ENCODE data around the gene SPINK1. TPM values are rescaled to one million over a fixed set of nuclear protein-coding genes. Genes with fewer than 3 reads are reported as not detected.
"Not testable (repeated sequence)": the region's sequence is repeated elsewhere in the genome, so short reads cannot be mapped to it uniquely, and the experiment has no call there.

Gene SPINK1
- total and polyA plus RNA-seq, 8 donors = 5,539 to 26,066 (median 20,523) TPM

DNA sequence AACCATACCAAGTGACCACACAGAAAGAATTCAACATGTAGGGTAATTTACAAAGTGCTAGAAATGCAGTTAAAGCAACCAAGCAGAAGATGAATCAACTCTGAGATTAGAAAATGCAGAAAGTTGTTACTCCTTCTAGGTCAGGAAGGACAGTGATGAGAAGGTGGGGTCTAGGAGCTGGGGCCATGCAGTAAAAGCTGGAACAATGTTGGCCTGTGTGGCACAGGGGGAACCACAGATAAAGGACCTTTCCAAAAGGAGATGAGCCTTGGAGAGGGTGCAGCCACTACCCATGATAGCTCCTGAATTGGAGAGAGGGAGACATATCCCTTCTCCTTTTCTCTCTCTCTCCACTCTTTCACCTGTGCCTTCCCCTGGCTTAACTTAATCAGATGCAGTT is 44.7 kb upstream of the SPINK1 start:
- H3K27ac ChIP-seq = no peak overlapping the region
- no peaks in the 10 kb centered on the region for H3K36me3 ChIP-seq
- intact Hi-C loops (cut with DNase I) = no loop called here
- DNase-seq = no peak
- no peaks in the 10 kb centered on the region for H3K4me1 ChIP-seq
- TF ChIP-seq, protein P1, sequence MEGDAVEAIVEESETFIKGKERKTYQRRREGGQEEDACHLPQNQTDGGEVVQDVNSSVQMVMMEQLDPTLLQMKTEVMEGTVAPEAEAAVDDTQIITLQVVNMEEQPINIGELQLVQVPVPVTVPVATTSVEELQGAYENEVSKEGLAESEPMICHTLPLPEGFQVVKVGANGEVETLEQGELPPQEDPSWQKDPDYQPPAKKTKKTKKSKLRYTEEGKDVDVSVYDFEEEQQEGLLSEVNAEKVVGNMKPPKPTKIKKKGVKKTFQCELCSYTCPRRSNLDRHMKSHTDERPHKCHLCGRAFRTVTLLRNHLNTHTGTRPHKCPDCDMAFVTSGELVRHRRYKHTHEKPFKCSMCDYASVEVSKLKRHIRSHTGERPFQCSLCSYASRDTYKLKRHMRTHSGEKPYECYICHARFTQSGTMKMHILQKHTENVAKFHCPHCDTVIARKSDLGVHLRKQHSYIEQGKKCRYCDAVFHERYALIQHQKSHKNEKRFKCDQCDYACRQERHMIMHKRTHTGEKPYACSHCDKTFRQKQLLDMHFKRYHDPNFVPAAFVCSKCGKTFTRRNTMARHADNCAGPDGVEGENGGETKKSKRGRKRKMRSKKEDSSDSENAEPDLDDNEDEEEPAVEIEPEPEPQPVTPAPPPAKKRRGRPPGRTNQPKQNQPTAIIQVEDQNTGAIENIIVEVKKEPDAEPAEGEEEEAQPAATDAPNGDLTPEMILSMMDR (IDR thresholded peaks at IDR 0.05) = no peak
- no peaks in the 10 kb centered on the region for H3K27me3 ChIP-seq
- ATAC-seq = no peak
- no peaks in the 10 kb centered on the region for H3K9me3 ChIP-seq
- no peak for FAIRE-seq
- no peak overlapping the region for H3K4me3 ChIP-seq

DNA sequence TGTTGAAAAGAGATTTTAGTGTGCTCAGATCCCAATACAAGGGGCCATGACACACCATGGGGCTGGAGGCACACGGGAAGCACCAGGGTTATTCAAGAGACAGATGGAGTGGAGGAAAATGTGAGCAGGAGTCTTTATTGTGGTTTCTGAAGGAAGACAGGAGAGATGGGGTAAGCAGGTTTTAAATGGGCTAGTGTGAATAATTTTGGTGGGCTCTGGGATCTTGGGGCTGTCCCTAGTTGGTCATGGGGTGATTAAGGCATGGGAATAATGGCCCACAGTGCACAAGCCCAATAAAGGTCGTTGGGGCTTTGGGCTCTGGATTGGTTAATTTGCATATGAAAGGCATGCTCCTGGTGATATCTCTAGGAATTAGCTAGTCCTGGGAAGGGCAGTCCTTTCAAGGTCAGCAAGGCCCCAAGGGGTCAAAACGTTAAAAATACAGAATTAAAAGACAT is 43.5 kb upstream of the SPINK1 start:
- Histone ChIP-seq H3K4me1 (no peaks in the 10 kb centered on the region), H3K36me3 (no peaks in the 10 kb centered on the region), H3K9me3 (no peaks in the 10 kb centered on the region), H3K4me3 (no peak overlapping the region), H3K27ac (no peak overlapping the region), H3K27me3 (no peaks in the 10 kb centered on the region)
- TF ChIP-seq, protein P1 (IDR thresholded peaks at IDR 0.05) = no peak
- ATAC-seq (no peak), FAIRE-seq (no peak), DNase-seq (no peak)
- WGBS, 2 donors = 40 to 46% methylated on average over 3 of the region's 3 CpGs
- intact Hi-C loops (cut with DNase I) = no loop called here

- H3K36me3 ChIP-seq; H3K27me3 ChIP-seq; H3K4me1 ChIP-seq; FAIRE-seq; H3K9me3 ChIP-seq; H3K4me3 ChIP-seq; intact Hi-C loops (cut with DNase I); DNase-seq; H3K27ac ChIP-seq; ATAC-seq: not testable (repeated sequence)
- WGBS, 2 donors = 85 to 95% methylated on average over 4 to 5 of the region's 8 CpGs
Observed at GRCh38 chr5:147874118-147874875, 42.8 kb upstream of the SPINK1 start.

- DNase-seq; H3K9me3 ChIP-seq; H3K36me3 ChIP-seq; H3K4me1 ChIP-seq; FAIRE-seq; intact Hi-C loops (cut with DNase I); H3K4me3 ChIP-seq; H3K27me3 ChIP-seq; H3K27ac ChIP-seq; ATAC-seq: not testable (repeated sequence)
- 88 to 93% methylated on average over 16 of the region's 16 CpGs for whole genome bisulfite sequencing, 2 donors
Observed at GRCh38 chr5:147872744-147873435, 41.4 kb upstream of the SPINK1 start.

- DNase-seq; H3K36me3 ChIP-seq; H3K4me3 ChIP-seq; H3K4me1 ChIP-seq; ATAC-seq; H3K9me3 ChIP-seq; FAIRE-seq; H3K27ac ChIP-seq; H3K27me3 ChIP-seq; intact Hi-C loops (cut with DNase I): not testable (repeated sequence)
- WGBS, 2 donors = 91 to 95% methylated on average over 18 of the region's 18 CpGs
Observed at GRCh38 chr5:147871980-147872549, 40.6 kb upstream of the SPINK1 start.

DNA sequence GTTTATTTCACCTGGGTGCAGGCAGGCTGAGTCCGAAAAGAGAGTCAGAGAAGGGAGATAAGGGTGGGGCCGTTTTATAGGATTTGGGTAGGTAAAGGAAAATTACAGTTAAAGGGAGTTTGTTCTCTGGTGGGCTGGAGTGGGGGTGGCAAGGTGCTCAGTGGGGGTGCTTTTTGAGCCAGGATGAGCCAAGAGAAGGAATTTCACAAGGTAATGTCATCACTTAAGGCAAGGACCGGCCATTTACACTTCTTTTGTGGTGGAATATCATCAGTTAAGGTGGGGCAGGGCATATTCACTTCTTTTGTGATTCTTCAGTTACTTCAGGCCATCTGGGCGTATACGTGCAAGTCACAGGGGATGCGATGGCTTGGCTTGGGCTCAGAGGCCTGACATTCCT is 38.4 kb upstream of the SPINK1 start:
- H3K27ac ChIP-seq; H3K4me3 ChIP-seq; H3K9me3 ChIP-seq; ATAC-seq; H3K27me3 ChIP-seq; intact Hi-C loops (cut with DNase I); H3K4me1 ChIP-seq; H3K36me3 ChIP-seq; FAIRE-seq; DNase-seq: not testable (repeated sequence)
- 72 to 73% methylated on average over 5 to 6 of the region's 6 CpGs for WGBS, 2 donors

Data from pancreas (tissue), 10 donors.